ENCODE results near the gene DAGLA. TPM values are rescaled to one million over a fixed set of nuclear protein-coding genes. Genes with fewer than 3 reads are reported as not detected.
A peak's percentile ranks its signal among the peaks of the same experiment; 100 is the strongest.

DAGLA gene
- total RNA-seq, 3 donors from 2014 or later = 7.2 to 12.0 (median 11.9) TPM

DNA sequence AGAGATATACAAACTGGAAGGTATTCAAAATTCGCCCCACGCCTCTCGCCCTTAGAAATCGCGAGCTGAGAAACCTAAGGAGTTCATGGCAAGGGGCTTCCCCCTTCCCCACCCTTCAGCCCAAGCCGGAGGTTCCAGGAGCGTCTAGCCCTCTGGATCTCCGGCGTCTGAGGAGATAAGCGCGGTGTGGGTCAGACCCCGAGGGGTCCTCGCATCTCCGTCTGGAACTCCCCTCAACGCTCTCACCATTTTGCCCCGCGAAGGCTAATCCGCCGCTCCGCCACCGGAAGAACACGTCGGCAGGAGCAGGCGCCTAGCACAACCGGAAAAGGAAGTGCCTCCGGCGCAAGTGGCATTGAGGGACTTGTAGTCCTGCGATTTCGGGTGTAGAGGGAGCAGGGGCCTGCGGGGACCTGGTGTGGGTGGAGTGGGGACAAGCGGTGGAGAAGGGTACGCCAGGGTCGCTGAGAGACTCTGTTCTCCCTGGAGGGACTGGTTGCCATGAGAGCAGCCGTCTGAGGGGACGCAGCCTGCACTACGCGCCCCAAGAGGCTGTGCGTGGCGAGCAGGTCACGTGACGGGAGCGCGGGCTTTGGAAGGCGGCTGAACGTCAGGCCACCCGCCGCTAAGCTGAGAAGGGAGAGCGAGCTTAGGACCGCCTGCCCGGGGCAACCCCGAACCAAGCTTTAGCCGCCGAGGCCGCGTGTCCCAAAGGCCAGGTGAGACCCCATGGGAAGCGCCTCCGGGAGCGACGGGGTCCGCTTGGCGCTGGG lies 112.3 kb downstream of the DAGLA start, which contains the start of the genes FEN1 and TMEM258:
FEN1 (plus strand) TSS at position 602 of the 773 bp plus-strand sequence. CDS start 2,451 bp downstream, outside the sequence.
TMEM258 (minus strand) TSS at position 290 of the 773 bp plus-strand sequence; CDS start at position 249, 41 bp downstream.
- H3K4me1 ChIP-seq (ENCODE audit: low read depth) = peaks cover 20% of the 10 kb centered on the region
- H3K36me3 ChIP-seq (ENCODE audit: low read depth) = no peaks in the 10 kb centered on the region
- peak within 1 kb of the TSS; percentile 83 for H3K4me3 ChIP-seq
- TF ChIP-seq, protein P1, sequence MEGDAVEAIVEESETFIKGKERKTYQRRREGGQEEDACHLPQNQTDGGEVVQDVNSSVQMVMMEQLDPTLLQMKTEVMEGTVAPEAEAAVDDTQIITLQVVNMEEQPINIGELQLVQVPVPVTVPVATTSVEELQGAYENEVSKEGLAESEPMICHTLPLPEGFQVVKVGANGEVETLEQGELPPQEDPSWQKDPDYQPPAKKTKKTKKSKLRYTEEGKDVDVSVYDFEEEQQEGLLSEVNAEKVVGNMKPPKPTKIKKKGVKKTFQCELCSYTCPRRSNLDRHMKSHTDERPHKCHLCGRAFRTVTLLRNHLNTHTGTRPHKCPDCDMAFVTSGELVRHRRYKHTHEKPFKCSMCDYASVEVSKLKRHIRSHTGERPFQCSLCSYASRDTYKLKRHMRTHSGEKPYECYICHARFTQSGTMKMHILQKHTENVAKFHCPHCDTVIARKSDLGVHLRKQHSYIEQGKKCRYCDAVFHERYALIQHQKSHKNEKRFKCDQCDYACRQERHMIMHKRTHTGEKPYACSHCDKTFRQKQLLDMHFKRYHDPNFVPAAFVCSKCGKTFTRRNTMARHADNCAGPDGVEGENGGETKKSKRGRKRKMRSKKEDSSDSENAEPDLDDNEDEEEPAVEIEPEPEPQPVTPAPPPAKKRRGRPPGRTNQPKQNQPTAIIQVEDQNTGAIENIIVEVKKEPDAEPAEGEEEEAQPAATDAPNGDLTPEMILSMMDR (IDR thresholded peaks at IDR 0.05) = no peak
- intact Hi-C loops (cut with DNase I, micrococcal nuclease) = no loop called here
- DNase-seq (peak; percentile 90 to 93 (median 91)), ATAC-seq (peak; percentile 93)
- no peaks in the 10 kb centered on the region for H3K9me3 ChIP-seq

DNA sequence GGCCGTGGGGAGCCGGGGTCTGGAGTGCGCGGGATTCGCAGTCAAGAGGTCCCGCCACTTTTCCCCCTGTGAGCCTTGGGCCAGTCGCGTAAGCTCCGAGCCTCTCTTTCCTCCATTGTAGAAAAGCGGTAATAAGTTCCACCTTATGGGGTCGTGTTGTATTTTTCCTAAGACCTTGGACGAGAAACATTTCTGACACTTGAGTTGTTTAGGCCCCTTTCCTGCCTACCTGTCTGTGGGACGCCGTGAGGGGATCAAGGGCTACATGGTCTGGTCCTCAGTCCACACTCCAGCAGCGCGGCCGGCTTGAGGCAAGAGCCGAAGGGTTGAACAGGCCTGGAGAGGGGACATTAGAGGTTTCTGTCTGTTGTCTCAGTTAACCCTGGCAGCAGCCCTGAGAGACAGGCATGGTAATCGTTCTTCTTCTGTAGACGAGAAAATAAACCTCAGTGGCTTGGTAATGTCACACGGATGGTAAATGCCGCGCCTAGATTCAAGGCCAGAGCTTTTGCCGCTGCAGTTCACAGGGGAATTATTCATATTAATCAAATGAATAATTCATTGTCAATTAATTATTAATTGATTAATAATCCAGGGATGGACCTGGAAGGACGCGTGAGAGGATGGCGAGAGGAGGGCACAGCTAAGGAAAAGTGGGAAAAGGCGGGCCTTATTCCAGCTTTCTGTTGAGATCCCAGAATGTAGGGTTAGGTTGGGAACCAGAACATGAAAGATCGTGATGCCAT lies 113.1 kb downstream of the DAGLA start:
- Histone ChIP-seq H3K9me3 (no peaks in the 10 kb centered on the region), H3K36me3 (ENCODE audit: low read depth) (no peaks in the 10 kb centered on the region), H3K4me1 (ENCODE audit: low read depth) (peaks cover 20% of the 10 kb centered on the region), H3K4me3 (peak overlapping the region; percentile 83)
- TF ChIP-seq, protein P1 (IDR thresholded peaks at IDR 0.05) = no peak
- peak; percentile 28 for ATAC-seq
- intact Hi-C loops (cut with DNase I, micrococcal nuclease) = no loop called here
- no peak for DNase-seq

DNA sequence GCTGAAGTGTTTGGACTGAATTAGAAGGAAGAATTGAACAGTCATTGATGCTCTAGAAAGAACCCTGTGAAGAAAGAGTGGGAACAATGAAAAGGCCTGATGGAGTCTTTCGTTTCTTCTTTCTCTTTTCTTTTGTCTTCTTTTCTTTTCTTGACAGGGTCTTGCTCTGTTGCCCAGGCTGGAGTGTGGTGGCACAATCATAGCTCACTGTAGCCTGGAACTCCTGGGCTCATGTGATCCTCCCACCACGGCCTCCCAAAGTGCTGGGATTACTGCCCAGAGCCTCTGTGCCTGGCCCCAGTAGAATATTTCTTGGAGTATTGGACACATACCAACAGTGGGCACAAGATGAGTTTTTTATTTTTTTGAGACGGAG lies 113.6 kb downstream of the DAGLA start:
- Histone ChIP-seq H3K36me3 (ENCODE audit: low read depth) (no peaks in the 10 kb centered on the region), H3K4me1 (ENCODE audit: low read depth) (peaks cover 20% of the 10 kb centered on the region), H3K9me3 (no peaks in the 10 kb centered on the region), H3K4me3 (no peak overlapping the region)
- DNase-seq = no peak
- intact Hi-C loops (cut with DNase I, micrococcal nuclease) = no loop called here
- TF ChIP-seq, protein P1 (IDR thresholded peaks at IDR 0.05) = no peak
- no peak for ATAC-seq

DNA sequence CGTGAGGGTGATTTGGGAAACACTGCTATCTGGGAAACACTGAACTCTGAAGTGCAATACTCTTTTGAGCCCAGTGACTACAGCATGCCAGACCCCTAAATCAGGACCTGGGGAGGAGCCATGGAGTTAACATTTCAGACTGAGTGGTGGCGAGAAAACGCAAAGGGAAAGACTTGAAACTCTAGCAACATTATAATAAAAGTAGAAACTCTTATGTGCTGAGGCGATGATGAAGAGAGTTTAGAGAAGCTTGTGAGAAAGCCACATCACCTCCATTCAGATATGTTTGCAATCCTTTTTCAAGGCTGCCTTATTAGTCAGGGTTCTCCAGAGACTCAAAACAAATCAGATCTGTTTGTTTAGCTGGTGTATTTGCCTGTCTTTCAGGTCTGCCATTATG lies 114.4 kb downstream of the DAGLA start:
- DNase-seq (no peak), ATAC-seq (no peak)
- TF ChIP-seq, protein P1 (IDR thresholded peaks at IDR 0.05) = no peak
- intact Hi-C loops (cut with DNase I, micrococcal nuclease) = no loop called here
- no peaks in the 10 kb centered on the region for H3K36me3 ChIP-seq (ENCODE audit: low read depth)
- H3K4me3 ChIP-seq = no peak overlapping the region
- no peaks in the 10 kb centered on the region for H3K9me3 ChIP-seq
- H3K4me1 ChIP-seq (ENCODE audit: low read depth) = peaks cover 20% of the 10 kb centered on the region

DNA sequence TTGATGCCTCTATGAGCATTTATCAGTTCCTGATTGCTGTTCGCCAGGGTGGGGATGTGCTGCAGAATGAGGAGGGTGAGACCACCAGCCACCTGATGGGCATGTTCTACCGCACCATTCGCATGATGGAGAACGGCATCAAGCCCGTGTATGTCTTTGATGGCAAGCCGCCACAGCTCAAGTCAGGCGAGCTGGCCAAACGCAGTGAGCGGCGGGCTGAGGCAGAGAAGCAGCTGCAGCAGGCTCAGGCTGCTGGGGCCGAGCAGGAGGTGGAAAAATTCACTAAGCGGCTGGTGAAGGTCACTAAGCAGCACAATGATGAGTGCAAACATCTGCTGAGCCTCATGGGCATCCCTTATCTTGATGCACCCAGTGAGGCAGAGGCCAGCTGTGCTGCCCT lies 115.3 kb downstream of the DAGLA start:
- no peak for ATAC-seq
- peaks cover 20% of the 10 kb centered on the region for H3K4me1 ChIP-seq (ENCODE audit: low read depth)

More for the DNA sequence above, 115.3 kb downstream of the DAGLA start:
- Histone ChIP-seq H3K36me3 (ENCODE audit: low read depth) (no peaks in the 10 kb centered on the region), H3K9me3 (no peaks in the 10 kb centered on the region), H3K4me3 (no peak overlapping the region)
- intact Hi-C loops (cut with DNase I, micrococcal nuclease) = no loop called here
- TF ChIP-seq, protein P1 (IDR thresholded peaks at IDR 0.05) = no peak
- no peak for DNase-seq
